Heart right ventricle (tissue), 16 donors: ENCODE data around the gene CACNA1C. TPM values are rescaled to one million over a fixed set of nuclear protein-coding genes. Genes with fewer than 3 reads are reported as not detected.
A peak's percentile ranks its signal among the peaks of the same experiment; 100 is the strongest.

ENCODE experiments used
- ATAC-seq, 8 donors: fragments of 200-7000 bp; cut with Tn5 transposase; one replicate each; pipeline ENCODE4 v1.9.1; 2020; ENCODE audit warnings: mild to moderate bottlenecking in 8 of 8, moderate library complexity in 8 of 8, moderate number of reproducible peaks in 1 of 8
- DNase-seq, 2 donors: peaks; one replicate each; pipeline ENCODE4 v3.0.0-alpha.2; 2020
- H3K27ac ChIP-seq, 10 donors: fragments of 200-600 bp; sonication (generic) in 2 of 10; one replicate each; pipeline versions ENCODE4 v1.5.0 to v1.8.0; 2020 to 2022; ENCODE audit warnings: mild to moderate bottlenecking in 3 of 10
- H3K27me3 ChIP-seq, 7 donors: fragments of 200-600 bp; one replicate each; pipeline ENCODE4 v1.8.0; 2021 to 2022; ENCODE audit warnings: mild to moderate bottlenecking in 2 of 7
- H3K36me3 ChIP-seq, 9 donors: fragments of 200-600 bp; sonication (generic) in 1 of 9; one replicate each; pipeline versions ENCODE4 v1.5.0 to v1.8.0; 2020 to 2022; ENCODE audit warnings: mild to moderate bottlenecking in 2 of 9
- H3K4me1 ChIP-seq, 9 donors: fragments of 200-600 bp; sonication (generic) in 1 of 9; one replicate each; pipeline versions ENCODE4 v1.5.0 to v1.8.0; 2020 to 2022; ENCODE audit warnings: mild to moderate bottlenecking in 4 of 9
- H3K4me3 ChIP-seq, 10 donors: fragments of 200-600 bp; sonication (generic) in 2 of 10; one replicate each; pipeline versions ENCODE4 v1.5.0 to v1.8.0; 2020 to 2022; ENCODE audit warnings: mild to moderate bottlenecking in 7 of 10, moderate library complexity in 2 of 10
- H3K9me3 ChIP-seq, 11 donors: fragments of 200-600 bp in 10 of 11; sonication (generic) in 2 of 11; one replicate each; pipeline versions ENCODE4 v1.5.0 to v1.8.0; 2013 to 2022; ENCODE audit warnings: mild to moderate bottlenecking in 2 of 11, control low read depth in 1 of 11, moderate library complexity in 1 of 11
- WGBS, 2 donors: extraction: QIAGEN DNeasy Blood & Tissue Kit; methylation state at CpG; one replicate each; pipeline ENCODE4 v1.1.7; 2013; ENCODE audit warnings: inconsistent platforms in 1 of 2; 5-methylcytosine and 5-hydroxymethylcytosine counted together
- intact Hi-C, 10 donors: fragments of 100-400 bp; cut with DNase I; formaldehyde crosslinking; loops; one replicate each; pipeline versions ENCODE4 v1.11.1 to v1.14.2; 2022
- polyA plus RNA-seq, 2 donors: library from polyadenylated mRNA; stranded (reverse); fragments of 200-250 nt; gene quantifications; one replicate each; pipeline ENCODE4 v1.2.3, GENCODE V29; 2013
- total RNA-seq, 10 donors: library from RNA; stranded (reverse); fragmentation: NEBNext Ultra II Directional in 3 of 10; extraction: Animal tissue kit (Norgen Biotek cat#: 25700) in 3 of 10; gene quantifications; one replicate each; pipeline versions ENCODE4 v1.2.1 to v1.2.4, GENCODE V29; 2021 to 2023
- TF ChIP-seq, protein P1 (sequence below), 9 donors: fragments of 200-600 bp; sonication (generic) in 2 of 9; IDR thresholded peaks; one replicate each; pipeline versions ENCODE4 v1.5.0 to v1.8.0; 2021 to 2022; ENCODE audit warnings: antibody characterized with exemption in 9 of 9, mild to moderate bottlenecking in 5 of 9, moderate library complexity in 1 of 9
- donor health status: Arrhythmogenic right ventricular cardiomyopathy.
- donor health status: ischemic (EF 13 %, LVEDD 7.1; RV severe dilation, severe dysfunction).
- donor health status: healthy with polysubstance abuse.
- donor health status: DM: no; HTN: yes; CAD: no.
- donor health status: DM: no; HTN: no; CAD: no.
- donor health status: ischemic (EF 25% LVEDD 6.9; RV normal size, moderate dysfunction).
- donor health status: ischemic (EF 25% LVEDD 5.7; RV mildly dilated, moderate dysfunction).
- donor health status: healthy.
- donor health status: DM: yes; HTN: yes; CAD: no.
- donor health status: Ischemic cardiomyopathy.
- donor health status: ischemic (EF 35%, LVEDD 5.7; RV mildly dilated, moderate dysfunction).
- donor health status: nonischemic (EF 11% LVEDD 7.7; RV severe dilation, severe dysfunction).
- donor health status: DM: yes; HTN: yes; CAD: no.
- donor health status: PGD.
- donor health status: ischemic (EF 29% LVEDD 5.4; RV normal size, mild dysfunction).
- donor health status: nonischemic (EF 23%, LVEDD 6.1; RV moderate dilation, normal function).

CACNA1C gene
- total and polyA plus RNA-seq, 12 donors: 19.1 to 222 (median 183) TPM

- no peaks in the 10 kb centered on the region for H3K9me3 ChIP-seq
- TF ChIP-seq, protein P1, sequence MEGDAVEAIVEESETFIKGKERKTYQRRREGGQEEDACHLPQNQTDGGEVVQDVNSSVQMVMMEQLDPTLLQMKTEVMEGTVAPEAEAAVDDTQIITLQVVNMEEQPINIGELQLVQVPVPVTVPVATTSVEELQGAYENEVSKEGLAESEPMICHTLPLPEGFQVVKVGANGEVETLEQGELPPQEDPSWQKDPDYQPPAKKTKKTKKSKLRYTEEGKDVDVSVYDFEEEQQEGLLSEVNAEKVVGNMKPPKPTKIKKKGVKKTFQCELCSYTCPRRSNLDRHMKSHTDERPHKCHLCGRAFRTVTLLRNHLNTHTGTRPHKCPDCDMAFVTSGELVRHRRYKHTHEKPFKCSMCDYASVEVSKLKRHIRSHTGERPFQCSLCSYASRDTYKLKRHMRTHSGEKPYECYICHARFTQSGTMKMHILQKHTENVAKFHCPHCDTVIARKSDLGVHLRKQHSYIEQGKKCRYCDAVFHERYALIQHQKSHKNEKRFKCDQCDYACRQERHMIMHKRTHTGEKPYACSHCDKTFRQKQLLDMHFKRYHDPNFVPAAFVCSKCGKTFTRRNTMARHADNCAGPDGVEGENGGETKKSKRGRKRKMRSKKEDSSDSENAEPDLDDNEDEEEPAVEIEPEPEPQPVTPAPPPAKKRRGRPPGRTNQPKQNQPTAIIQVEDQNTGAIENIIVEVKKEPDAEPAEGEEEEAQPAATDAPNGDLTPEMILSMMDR (IDR thresholded peaks at IDR 0.05): peak in 6 of 9 donors; percentile 22 to 66 (median 54)
- ATAC-seq (peak; percentile 56 to 77 (median 66)), DNase-seq (peak in 1 of 2 donors; percentile 50)
- no peak overlapping the region for H3K4me3 ChIP-seq
- 28 to 38% methylated on average over 4 of the region's 4 CpGs for WGBS, 2 donors
- no peaks in the 10 kb centered on the region for H3K36me3 ChIP-seq
- peak overlapping the region in 5 of 10 donors; percentile 8 to 64 (median 19) for H3K27ac ChIP-seq
- peaks cover 5 to 76% (median 38%) of the 10 kb centered on the region in 9 donors for H3K4me1 ChIP-seq
- no peaks in the 10 kb centered on the region for H3K27me3 ChIP-seq
- intact Hi-C loops: loop anchor here in 3 of 10 donors (5.0 to 10.0 kb wide), 2 partner anchors 216 to 478 kb away; no protein-coding TSS in a partner anchor
These were observed 220.5 kb downstream of the CACNA1C start for GRCh38 chr12:2273288-2273687.

- intact Hi-C loops: loop anchor here in 3 of 10 donors (5.0 to 10.0 kb wide), 2 partner anchors 216 to 479 kb away; no protein-coding TSS in a partner anchor
- DNase-seq: no peak
- ATAC-seq: peak in 2 of 8 donors; percentile 12 to 24
- peak overlapping the region in 5 of 10 donors; percentile 8 to 64 (median 19) for H3K27ac ChIP-seq
- peaks cover 5 to 75% (median 33%) of the 10 kb centered on the region in 9 donors for H3K4me1 ChIP-seq
- WGBS, 2 donors: 74 to 76% methylated on average over 12 of the region's 12 CpGs
- H3K4me3 ChIP-seq: no peak overlapping the region
- TF ChIP-seq, protein P1 (IDR thresholded peaks at IDR 0.05): no peak
- H3K9me3 ChIP-seq: no peaks in the 10 kb centered on the region
- no peaks in the 10 kb centered on the region for H3K36me3 ChIP-seq
- H3K27me3 ChIP-seq: no peaks in the 10 kb centered on the region
These were observed 221.0 kb downstream of the CACNA1C start for GRCh38 chr12:2273751-2274150.

DNA sequence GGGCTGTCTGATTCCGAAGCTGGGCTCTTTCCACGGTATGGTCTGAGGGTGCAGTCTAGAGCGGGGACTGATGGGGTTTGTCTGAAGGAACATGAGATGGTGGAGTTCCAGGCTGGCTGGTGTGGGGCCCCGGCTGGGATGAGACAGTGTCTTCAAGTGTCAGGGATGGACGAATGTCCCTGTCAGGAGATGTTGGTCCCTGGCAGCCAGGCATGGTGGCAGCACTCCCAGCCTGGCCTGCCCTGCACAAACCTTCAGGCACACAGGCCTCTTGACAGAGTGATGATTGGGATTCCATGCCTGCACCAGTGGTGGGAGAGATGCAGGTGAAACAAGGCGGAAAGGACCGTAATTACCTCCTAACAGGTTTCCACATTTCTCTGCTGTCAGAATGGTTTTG, 221.9 kb downstream of the CACNA1C start:
- H3K9me3 ChIP-seq: no peaks in the 10 kb centered on the region
- TF ChIP-seq, protein P1 (IDR thresholded peaks at IDR 0.05): no peak
- WGBS, 2 donors: 73 to 82% methylated on average over 7 of the region's 7 CpGs
- peak overlapping the region in 2 of 10 donors; percentile 10 to 53 for H3K27ac ChIP-seq
- H3K36me3 ChIP-seq: no peaks in the 10 kb centered on the region
- intact Hi-C loops: loop anchor here in 5 of 10 donors (5.0 to 10.0 kb wide), 3 partner anchors 212 to 480 kb away; no protein-coding TSS in a partner anchor
- peak in 7 of 8 donors; percentile 33 to 75 (median 43) for ATAC-seq
- DNase-seq: no peak
- peaks cover 3 to 65% (median 32%) of the 10 kb centered on the region in 9 donors for H3K4me1 ChIP-seq
- H3K27me3 ChIP-seq: no peaks in the 10 kb centered on the region
- H3K4me3 ChIP-seq: no peak overlapping the region

GRCh38 chr12:2276288-2277033, 223.7 kb downstream of the CACNA1C start:
- no peak overlapping the region for H3K4me3 ChIP-seq
- WGBS, 2 donors: 89 to 90% methylated on average over 6 of the region's 6 CpGs
- TF ChIP-seq, protein P1 (IDR thresholded peaks at IDR 0.05): no peak
- no peak for DNase-seq
- H3K4me1 ChIP-seq: peaks cover 3 to 59% (median 32%) of the 10 kb centered on the region in 9 donors
- H3K27ac ChIP-seq: no peak overlapping the region
- H3K27me3 ChIP-seq: no peaks in the 10 kb centered on the region
- no peaks in the 10 kb centered on the region for H3K9me3 ChIP-seq
- intact Hi-C loops: loop anchor here in 3 of 10 donors (5.0 to 10.0 kb wide), 3 partner anchors 214 to 482 kb away; no protein-coding TSS in a partner anchor
- no peaks in the 10 kb centered on the region for H3K36me3 ChIP-seq
- ATAC-seq: no peak
